ENCODE results near the gene FKBP15. TPM values are rescaled to one million over a fixed set of nuclear protein-coding genes. Genes with fewer than 3 reads are reported as not detected.

Gene FKBP15
- total RNA-seq, 6 donors from 2014 or later, result 36.5 to 72.3 (median 50.0) TPM

DNA sequence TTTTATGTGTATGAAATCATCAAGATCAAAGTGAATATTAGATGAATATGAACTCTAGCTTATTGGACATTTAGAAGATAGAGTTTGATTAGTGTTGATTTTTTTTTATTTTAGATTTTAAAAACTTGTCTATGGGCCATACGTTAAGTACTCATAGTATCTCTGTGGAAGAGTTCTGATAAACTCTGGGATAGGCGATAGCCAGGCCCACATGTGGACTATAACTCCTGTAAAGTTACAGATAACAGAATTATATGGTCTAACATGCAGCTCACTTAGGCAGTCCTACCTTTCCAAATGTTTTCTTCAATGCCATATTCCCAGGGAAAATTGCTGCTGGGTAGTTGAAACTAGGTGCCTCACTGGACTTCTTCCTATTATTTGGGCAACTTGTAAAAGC lies 10.6 kb upstream of the FKBP15 start:
- Histone ChIP-seq H3K4me1 (peaks cover 16 to 37% (median 19%) of the 10 kb centered on the region in 4 donors), H3K27ac (no peak overlapping the region), H3K9me3 (no peaks in the 10 kb centered on the region), H3K4me3 (no peak overlapping the region), H3K36me3 (no peaks in the 10 kb centered on the region), H3K27me3 (no peaks in the 10 kb centered on the region)
- no peak for DNase-seq
- WGBS, 2 donors, result 96 to 100% methylated on average over 2 of the region's 2 CpGs
- TF ChIP-seq POLR2AphosphoS5 (IDR thresholded peaks at IDR 0.05) (no peak), EP300 (IDR thresholded peaks at IDR 0.05) (no peak), POLR2A (IDR thresholded peaks at IDR 0.05) (no peak)
- TF ChIP-seq, protein P1, sequence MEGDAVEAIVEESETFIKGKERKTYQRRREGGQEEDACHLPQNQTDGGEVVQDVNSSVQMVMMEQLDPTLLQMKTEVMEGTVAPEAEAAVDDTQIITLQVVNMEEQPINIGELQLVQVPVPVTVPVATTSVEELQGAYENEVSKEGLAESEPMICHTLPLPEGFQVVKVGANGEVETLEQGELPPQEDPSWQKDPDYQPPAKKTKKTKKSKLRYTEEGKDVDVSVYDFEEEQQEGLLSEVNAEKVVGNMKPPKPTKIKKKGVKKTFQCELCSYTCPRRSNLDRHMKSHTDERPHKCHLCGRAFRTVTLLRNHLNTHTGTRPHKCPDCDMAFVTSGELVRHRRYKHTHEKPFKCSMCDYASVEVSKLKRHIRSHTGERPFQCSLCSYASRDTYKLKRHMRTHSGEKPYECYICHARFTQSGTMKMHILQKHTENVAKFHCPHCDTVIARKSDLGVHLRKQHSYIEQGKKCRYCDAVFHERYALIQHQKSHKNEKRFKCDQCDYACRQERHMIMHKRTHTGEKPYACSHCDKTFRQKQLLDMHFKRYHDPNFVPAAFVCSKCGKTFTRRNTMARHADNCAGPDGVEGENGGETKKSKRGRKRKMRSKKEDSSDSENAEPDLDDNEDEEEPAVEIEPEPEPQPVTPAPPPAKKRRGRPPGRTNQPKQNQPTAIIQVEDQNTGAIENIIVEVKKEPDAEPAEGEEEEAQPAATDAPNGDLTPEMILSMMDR (IDR thresholded peaks at IDR 0.05), result no peak
- ATAC-seq (ENCODE audit: low FRiP score in 2 of 2), result no peak

DNA sequence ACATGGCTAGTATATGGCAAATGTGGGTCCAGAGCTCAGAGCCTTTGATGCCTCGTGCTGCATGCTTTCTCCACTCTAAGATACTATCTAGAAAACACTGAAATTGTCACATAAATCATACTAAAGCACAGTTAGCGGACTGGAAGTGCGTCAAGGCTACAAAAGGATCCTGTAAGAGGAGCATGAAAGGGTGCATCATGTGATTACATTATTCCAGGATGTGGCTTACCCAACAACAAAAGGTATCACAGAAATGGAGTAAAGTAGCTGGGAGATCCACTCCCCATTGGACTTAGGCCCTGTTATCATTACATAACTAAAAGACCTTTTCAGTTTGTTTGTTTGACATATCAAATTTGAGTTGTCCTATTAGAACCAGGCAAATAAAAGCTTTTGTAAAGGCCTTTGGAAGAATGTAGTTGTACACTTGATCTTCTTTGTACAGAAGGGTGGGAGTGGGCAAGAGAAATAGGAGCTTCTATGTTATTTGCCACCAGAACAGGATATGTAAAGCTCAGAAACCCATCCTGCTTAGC lies 7.1 kb upstream of the FKBP15 start:
- H3K4me3 ChIP-seq, result no peak overlapping the region
- ATAC-seq (ENCODE audit: low FRiP score in 2 of 2), result no peak
- H3K36me3 ChIP-seq, result peaks cover 0 to 7% (median 0%) of the 10 kb centered on the region in 4 donors
- DNase-seq, result no peak
- H3K27ac ChIP-seq, result no peak overlapping the region
- H3K27me3 ChIP-seq, result no peaks in the 10 kb centered on the region
- peaks cover 7 to 24% (median 14%) of the 10 kb centered on the region in 4 donors for H3K4me1 ChIP-seq
- 64 to 74% methylated on average over 3 of the region's 3 CpGs for WGBS, 2 donors
- H3K9me3 ChIP-seq, result no peaks in the 10 kb centered on the region
- TF ChIP-seq, protein P1 (IDR thresholded peaks at IDR 0.05), result no peak
- no peak for TF ChIP-seq POLR2AphosphoS5 (IDR thresholded peaks at IDR 0.05)
- TF ChIP-seq EP300 (IDR thresholded peaks at IDR 0.05), result no peak
- no peak for TF ChIP-seq POLR2A (IDR thresholded peaks at IDR 0.05)

DNA sequence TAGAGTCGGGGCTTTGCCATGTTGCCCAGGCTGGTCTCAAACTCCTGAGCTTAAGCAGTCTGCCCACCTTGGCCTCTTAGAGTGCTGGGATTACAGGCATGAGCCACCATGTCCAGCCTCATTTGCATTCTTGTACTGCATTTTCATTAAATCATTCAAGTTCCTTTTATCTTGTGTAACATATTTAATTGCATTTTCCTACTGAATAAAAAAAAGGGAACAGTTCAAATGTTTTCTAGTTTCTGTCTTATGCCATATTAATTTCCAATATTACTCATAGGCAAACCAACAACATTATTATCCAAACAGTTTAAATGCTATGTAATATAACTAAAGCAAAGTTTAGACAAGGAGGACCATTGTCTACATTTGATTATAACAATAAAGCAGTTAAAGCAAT lies 6.4 kb upstream of the FKBP15 start:
- TF ChIP-seq EP300 (IDR thresholded peaks at IDR 0.05) (no peak), POLR2AphosphoS5 (IDR thresholded peaks at IDR 0.05) (no peak), POLR2A (IDR thresholded peaks at IDR 0.05) (no peak)
- TF ChIP-seq, protein P1 (IDR thresholded peaks at IDR 0.05), result no peak
- Histone ChIP-seq H3K27ac (no peak overlapping the region), H3K36me3 (peaks cover 0 to 7% (median 0%) of the 10 kb centered on the region in 4 donors), H3K27me3 (no peaks in the 10 kb centered on the region), H3K4me1 (peaks cover 10 to 24% (median 16%) of the 10 kb centered on the region in 4 donors), H3K4me3 (no peak overlapping the region), H3K9me3 (no peaks in the 10 kb centered on the region)
- WGBS, 2 donors, result 0 to 90% methylated on average over 1 of the region's 1 CpG
- ATAC-seq (ENCODE audit: low FRiP score in 2 of 2) (no peak), DNase-seq (no peak)

DNA sequence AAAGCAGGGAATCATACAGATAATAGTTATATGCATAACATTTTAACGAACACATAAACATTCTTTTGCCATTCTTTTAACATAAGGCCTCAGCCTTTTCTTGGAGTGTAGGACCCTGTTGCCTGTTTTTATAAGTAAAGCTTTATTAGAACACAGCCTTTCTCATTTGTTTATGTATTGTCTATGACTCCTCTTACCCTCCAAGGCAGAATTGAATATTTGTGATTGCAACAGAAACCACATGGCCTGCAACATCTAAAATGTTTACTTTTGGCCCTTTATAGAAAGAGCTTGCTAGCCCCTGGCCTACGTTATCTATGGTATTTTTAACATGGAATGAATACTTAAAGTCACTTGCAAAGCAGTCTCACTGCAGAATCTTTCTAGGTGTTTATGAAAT lies 2.9 kb upstream of the FKBP15 start:
- no peak for ATAC-seq (ENCODE audit: low FRiP score in 2 of 2)
- no peak for DNase-seq
- H3K4me1 ChIP-seq, result peaks cover 29 to 47% (median 34%) of the 10 kb centered on the region in 4 donors
- no peaks in the 10 kb centered on the region for H3K27me3 ChIP-seq
- peaks cover 0 to 7% (median 0%) of the 10 kb centered on the region in 4 donors for H3K36me3 ChIP-seq
- no peak overlapping the region for H3K4me3 ChIP-seq
- H3K27ac ChIP-seq, result no peak overlapping the region
- 77 to 80% methylated on average over 2 of the region's 2 CpGs for WGBS, 2 donors
- no peak for TF ChIP-seq EP300 (IDR thresholded peaks at IDR 0.05)
- TF ChIP-seq POLR2A (IDR thresholded peaks at IDR 0.05), result no peak
- no peak for TF ChIP-seq POLR2AphosphoS5 (IDR thresholded peaks at IDR 0.05)
- TF ChIP-seq, protein P1 (IDR thresholded peaks at IDR 0.05), result no peak
- no peaks in the 10 kb centered on the region for H3K9me3 ChIP-seq

DNA sequence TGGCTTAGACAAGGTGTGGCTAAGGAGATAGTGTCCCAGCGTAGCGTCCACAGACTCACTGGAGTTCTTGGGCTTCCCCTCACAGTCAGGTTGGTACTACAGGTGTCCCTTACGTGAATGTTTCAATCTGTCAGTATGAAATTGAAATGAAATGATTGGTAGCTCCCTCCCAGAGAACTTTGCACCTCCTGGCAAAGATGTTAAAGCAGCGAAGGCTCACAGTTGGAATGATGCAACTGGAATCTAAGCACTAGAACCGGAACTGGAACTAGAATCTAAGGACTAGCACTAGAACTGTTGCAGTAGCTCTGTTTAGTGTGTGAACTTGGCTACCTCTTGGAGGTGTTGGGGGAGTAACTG lies 1.4 kb upstream of the FKBP15 start:
- H3K4me1 ChIP-seq, result peaks cover 29 to 50% (median 42%) of the 10 kb centered on the region in 4 donors
- WGBS, 2 donors, result 46 to 53% methylated on average over 5 of the region's 5 CpGs
- H3K9me3 ChIP-seq, result no peaks in the 10 kb centered on the region
- H3K4me3 ChIP-seq, result peak overlapping the region; percentile 10 to 88 (median 84)
- no peaks in the 10 kb centered on the region for H3K27me3 ChIP-seq
- peak overlapping the region; percentile 80 to 95 (median 88) for H3K27ac ChIP-seq
- peaks cover 0 to 7% (median 0%) of the 10 kb centered on the region in 4 donors for H3K36me3 ChIP-seq
- no peak for ATAC-seq (ENCODE audit: low FRiP score in 2 of 2)
- DNase-seq, result no peak
- TF ChIP-seq POLR2A (IDR thresholded peaks at IDR 0.05) (peak in 1 of 4 donors; percentile 24), EP300 (IDR thresholded peaks at IDR 0.05) (no peak), POLR2AphosphoS5 (IDR thresholded peaks at IDR 0.05) (no peak)
- TF ChIP-seq, protein P1 (IDR thresholded peaks at IDR 0.05), result no peak

Measured in upper lobe of left lung (tissue), 6 donors.